ENCODE measurements around the gene HAUS7.

HAUS7 gene

DNA sequence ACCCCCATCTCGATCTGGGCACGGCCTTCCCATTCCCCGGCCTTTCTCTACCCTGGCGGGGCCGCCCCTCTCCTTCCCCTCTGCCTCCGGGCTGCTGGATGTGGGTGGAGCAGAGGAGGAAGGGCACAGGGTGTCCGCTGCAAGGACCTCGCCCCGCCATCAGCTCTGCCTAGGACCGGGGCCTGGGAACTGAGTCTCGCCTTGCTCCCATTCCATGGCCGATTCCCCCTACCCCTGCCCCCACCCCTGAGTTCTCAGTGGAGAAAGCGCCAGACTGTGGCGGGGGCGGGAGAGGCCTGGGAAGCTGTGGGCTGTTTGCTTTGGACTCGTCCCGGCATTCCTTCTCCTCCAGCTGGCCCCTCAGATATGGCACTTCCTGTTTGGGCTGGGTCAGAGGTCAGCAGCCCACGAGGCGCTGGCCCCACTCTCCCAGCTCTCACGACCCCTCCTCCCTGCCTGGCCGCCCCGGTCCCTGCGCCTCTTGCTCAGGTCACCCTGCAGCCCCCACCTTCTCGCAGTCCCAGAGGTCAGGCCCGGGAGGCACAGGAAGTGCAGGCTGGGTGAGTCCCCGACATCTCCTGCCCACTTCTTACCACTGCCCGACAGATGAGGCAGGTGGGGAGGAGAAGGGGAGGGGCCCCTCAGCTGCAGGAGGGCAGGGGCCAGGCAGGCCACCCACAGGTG is 18.0 kb upstream of the HAUS7 start:
- H3K27me3 ChIP-seq (ENCODE audit: low read depth, low read length) = no peaks in the 10 kb centered on the region
- H3K4me3 ChIP-seq (ENCODE audit: low read depth in 1 of 2, low read length in 2 of 2) = no peak overlapping the region
- H3K9me3 ChIP-seq (ENCODE audit: control insufficient read depth in 1 of 2, low read length in 2 of 2) = no peaks in the 10 kb centered on the region
- no peak overlapping the region for H3K27ac ChIP-seq (ENCODE audit: low read length)
- no peaks in the 10 kb centered on the region for H3K4me1 ChIP-seq (ENCODE audit: control insufficient read depth in 1 of 2, insufficient read depth in 2 of 2, low read length in 2 of 2)
- no peaks in the 10 kb centered on the region for H3K36me3 ChIP-seq (ENCODE audit: control insufficient read depth in 1 of 2, insufficient read depth in 2 of 2, low read length in 2 of 2)

DNA sequence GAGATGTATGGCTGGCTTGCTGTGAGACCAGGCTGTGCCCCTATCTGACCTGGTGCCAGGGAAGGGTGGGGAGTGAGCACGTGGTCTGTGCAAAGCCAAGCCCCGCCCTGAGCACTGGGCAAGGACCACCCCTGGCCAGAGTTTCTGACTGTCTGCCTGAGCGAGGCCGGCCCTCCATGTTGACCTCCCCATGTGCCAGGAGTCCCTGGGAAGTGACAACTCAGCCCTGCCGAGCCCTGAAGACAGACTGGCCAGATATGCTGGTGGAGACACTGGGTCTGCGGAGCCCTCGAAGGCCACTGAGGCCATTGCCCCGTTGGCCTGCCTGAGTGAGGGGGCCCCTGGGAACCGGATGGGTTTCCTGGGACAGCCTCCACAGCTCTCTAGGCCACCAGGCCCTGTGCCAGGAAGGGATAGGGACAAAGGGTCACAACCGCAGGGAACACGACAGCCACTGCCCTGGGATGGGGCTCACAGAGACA is 17.3 kb upstream of the HAUS7 start:
- Histone ChIP-seq H3K36me3 (ENCODE audit: control insufficient read depth in 1 of 2, insufficient read depth in 2 of 2, low read length in 2 of 2) (no peaks in the 10 kb centered on the region), H3K9me3 (ENCODE audit: control insufficient read depth in 1 of 2, low read length in 2 of 2) (no peaks in the 10 kb centered on the region), H3K27ac (ENCODE audit: low read length) (no peak overlapping the region), H3K4me3 (ENCODE audit: low read depth in 1 of 2, low read length in 2 of 2) (no peak overlapping the region), H3K27me3 (ENCODE audit: low read depth, low read length) (no peaks in the 10 kb centered on the region), H3K4me1 (ENCODE audit: control insufficient read depth in 1 of 2, insufficient read depth in 2 of 2, low read length in 2 of 2) (no peaks in the 10 kb centered on the region)

DNA sequence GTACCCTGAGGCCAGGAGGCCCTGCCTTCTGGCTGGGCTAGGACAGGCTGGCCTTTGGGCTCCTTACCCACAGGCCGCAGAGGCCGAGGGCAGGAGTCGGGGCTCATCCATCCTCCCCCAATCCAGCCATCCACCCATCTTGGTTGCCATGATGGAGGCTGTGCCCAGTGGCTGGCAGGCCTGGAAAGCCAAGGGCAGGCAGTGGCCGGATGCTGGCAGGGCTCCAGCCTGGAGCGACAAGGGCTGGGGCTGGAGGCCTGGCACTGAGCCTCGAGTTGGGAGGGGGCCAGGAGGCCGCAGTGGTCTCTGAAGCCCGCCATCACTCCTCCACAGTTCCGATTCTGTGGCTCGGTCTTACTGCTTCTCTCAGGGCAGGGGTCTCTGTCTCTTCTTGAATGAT is 15.8 kb upstream of the HAUS7 start:
- no peak overlapping the region for H3K27ac ChIP-seq (ENCODE audit: low read length)
- H3K4me3 ChIP-seq (ENCODE audit: low read depth in 1 of 2, low read length in 2 of 2) = no peak overlapping the region
- H3K4me1 ChIP-seq (ENCODE audit: control insufficient read depth in 1 of 2, insufficient read depth in 2 of 2, low read length in 2 of 2) = no peaks in the 10 kb centered on the region
- H3K27me3 ChIP-seq (ENCODE audit: low read depth, low read length) = no peaks in the 10 kb centered on the region
- H3K9me3 ChIP-seq (ENCODE audit: control insufficient read depth in 1 of 2, low read length in 2 of 2) = no peaks in the 10 kb centered on the region
- no peaks in the 10 kb centered on the region for H3K36me3 ChIP-seq (ENCODE audit: control insufficient read depth in 1 of 2, insufficient read depth in 2 of 2, low read length in 2 of 2)

DNA sequence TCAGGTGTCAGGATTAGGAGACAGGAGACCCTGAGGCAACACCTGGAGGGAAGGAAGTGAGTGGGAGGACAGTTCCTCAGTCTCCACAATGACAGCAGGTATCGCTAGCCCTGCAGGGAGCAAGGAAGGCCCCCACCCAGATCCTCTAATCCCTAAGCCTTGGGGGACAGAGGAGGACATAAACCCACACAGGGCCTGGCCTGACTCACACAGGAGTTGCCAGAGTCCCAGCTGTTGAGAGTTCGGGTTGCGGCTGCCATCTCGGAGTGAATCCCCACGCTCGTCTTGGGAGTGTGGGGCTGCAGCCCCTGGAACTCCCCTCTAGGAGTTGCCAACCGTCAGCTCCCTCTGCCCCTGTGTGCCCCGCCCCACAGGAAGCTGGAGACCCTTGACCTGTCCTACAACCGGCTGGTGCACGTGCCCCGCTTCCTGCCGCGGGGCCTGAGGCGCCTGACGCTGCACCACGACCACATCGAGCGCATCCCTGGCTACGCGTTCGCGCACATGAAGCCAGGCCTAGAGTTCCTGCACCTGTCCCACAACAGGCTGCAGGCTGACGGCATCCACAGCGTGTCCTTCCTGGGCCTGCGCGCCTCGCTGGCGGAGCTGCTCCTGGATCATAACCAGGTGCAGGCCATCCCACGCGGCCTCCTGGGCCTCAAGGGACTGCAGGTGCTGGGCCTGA is 15.2 kb upstream of the HAUS7 start:
- Histone ChIP-seq H3K36me3 (ENCODE audit: control insufficient read depth in 1 of 2, insufficient read depth in 2 of 2, low read length in 2 of 2) (no peaks in the 10 kb centered on the region), H3K27me3 (ENCODE audit: low read depth, low read length) (no peaks in the 10 kb centered on the region), H3K4me1 (ENCODE audit: control insufficient read depth in 1 of 2, insufficient read depth in 2 of 2, low read length in 2 of 2) (no peaks in the 10 kb centered on the region), H3K9me3 (ENCODE audit: control insufficient read depth in 1 of 2, low read length in 2 of 2) (no peaks in the 10 kb centered on the region), H3K4me3 (ENCODE audit: low read depth in 1 of 2, low read length in 2 of 2) (no peak overlapping the region), H3K27ac (ENCODE audit: low read length) (no peak overlapping the region)

DNA sequence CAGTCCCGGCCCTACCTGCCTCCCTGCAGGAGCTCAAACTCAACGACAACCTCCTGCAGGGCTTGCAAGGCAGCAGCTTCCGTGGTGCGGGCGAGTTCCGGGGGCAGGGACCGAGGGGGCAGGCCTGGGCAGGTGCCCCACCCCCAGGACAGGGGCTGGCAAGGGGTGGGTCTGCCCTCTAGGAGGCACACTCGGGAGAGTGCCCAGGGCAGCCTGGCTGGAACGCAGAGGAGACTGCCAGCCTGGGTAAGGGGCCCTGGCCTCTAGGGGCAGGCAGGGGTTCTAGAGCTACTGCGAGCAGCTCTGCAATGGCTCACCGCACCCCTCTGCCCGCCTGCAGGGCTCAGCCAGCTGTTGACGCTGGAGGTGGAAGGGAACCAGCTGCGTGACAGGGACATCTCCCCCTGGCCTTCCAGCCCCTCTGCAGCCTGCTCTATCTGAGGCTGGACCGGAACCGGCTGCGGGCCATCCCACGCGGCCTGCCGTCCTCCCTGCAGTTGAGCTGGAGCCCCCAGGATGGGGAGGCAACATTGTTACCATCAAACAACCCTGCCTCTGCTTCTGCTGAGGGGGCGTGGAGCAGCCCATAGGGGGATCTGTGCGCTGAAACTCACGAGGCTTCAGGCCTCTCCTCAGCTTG is 12.1 kb upstream of the HAUS7 start:
- Histone ChIP-seq H3K27me3 (ENCODE audit: low read depth, low read length) (no peaks in the 10 kb centered on the region), H3K9me3 (ENCODE audit: control insufficient read depth in 1 of 2, low read length in 2 of 2) (no peaks in the 10 kb centered on the region), H3K27ac (ENCODE audit: low read length) (no peak overlapping the region), H3K4me3 (ENCODE audit: low read depth in 1 of 2, low read length in 2 of 2) (no peak overlapping the region), H3K36me3 (ENCODE audit: control insufficient read depth in 1 of 2, insufficient read depth in 2 of 2, low read length in 2 of 2) (no peaks in the 10 kb centered on the region), H3K4me1 (ENCODE audit: control insufficient read depth in 1 of 2, insufficient read depth in 2 of 2, low read length in 2 of 2) (no peaks in the 10 kb centered on the region)

DNA sequence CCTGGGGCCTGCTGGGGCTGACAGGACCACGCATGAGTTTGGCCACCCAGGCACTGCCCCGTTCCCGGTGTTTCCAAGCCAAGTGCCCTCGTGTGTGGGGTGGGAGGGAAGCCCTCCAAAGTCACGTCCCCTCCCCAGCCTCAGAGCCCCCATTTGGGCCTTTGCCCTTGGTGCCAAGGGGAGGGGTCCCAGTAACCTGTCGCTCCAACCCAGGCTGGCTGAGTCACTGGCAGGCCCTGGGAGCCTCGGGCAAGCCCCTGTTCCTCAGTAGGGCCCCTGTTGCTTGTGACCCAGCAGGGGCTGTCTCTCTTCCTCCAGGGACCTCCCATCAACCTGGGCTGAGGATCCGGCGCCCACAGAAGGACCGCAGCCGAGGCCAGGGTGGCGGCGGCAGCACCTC is 10.7 kb upstream of the HAUS7 start:
- Histone ChIP-seq H3K27ac (ENCODE audit: low read length) (no peak overlapping the region), H3K4me1 (ENCODE audit: control insufficient read depth in 1 of 2, insufficient read depth in 2 of 2, low read length in 2 of 2) (peaks cover 0 to 3% of the 10 kb centered on the region in 2 donors), H3K9me3 (ENCODE audit: control insufficient read depth in 1 of 2, low read length in 2 of 2) (no peaks in the 10 kb centered on the region), H3K4me3 (ENCODE audit: low read depth in 1 of 2, low read length in 2 of 2) (no peak overlapping the region), H3K36me3 (ENCODE audit: control insufficient read depth in 1 of 2, insufficient read depth in 2 of 2, low read length in 2 of 2) (no peaks in the 10 kb centered on the region), H3K27me3 (ENCODE audit: low read depth, low read length) (no peaks in the 10 kb centered on the region)

DNA sequence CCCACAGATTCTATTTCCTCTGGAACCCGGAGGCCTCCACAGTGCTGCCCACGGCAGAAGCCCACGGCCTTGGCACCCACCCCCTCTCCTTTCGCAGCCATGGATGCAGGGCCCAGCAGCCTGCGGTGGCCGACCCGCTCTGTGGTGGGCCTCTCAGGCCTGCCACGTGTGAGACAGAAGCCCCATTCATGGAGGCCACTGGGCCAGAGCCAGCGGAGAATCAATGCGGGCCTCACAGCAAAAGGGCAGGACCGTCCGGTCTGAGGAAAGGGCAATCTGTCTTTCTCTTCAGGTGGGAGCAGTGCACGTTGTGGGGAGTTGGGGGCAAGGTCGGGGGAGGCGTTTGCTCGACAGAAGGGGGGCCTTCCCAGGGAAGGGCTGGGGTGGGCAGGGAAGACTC is 8.4 kb upstream of the HAUS7 start:
- H3K4me1 ChIP-seq (ENCODE audit: control insufficient read depth in 1 of 2, insufficient read depth in 2 of 2, low read length in 2 of 2) = peaks cover 0 to 7% of the 10 kb centered on the region in 2 donors
- H3K27me3 ChIP-seq (ENCODE audit: low read depth, low read length) = no peaks in the 10 kb centered on the region
- H3K4me3 ChIP-seq (ENCODE audit: low read depth in 1 of 2, low read length in 2 of 2) = no peak overlapping the region
- no peaks in the 10 kb centered on the region for H3K36me3 ChIP-seq (ENCODE audit: control insufficient read depth in 1 of 2, insufficient read depth in 2 of 2, low read length in 2 of 2)
- no peaks in the 10 kb centered on the region for H3K9me3 ChIP-seq (ENCODE audit: control insufficient read depth in 1 of 2, low read length in 2 of 2)
- no peak overlapping the region for H3K27ac ChIP-seq (ENCODE audit: low read length)

DNA sequence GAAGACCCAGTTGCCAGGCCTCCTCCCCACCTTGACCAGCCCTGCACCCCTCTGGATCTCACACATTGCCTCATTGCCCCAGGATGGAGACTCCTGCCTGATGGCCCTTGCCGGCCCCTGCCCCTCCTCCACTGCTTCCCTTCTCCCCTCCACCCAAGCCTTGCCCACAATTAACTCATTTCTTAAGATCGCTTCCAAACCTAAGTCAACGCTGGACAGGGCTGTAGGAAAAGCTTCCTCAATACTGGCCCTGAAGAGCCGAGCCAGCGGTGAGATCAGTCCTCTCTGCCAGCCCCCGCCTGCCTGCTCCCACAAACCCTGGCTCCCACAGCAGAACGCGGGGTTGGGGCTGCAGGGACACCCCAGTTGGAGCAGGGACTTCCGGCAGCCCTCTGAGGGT is 7.5 kb upstream of the HAUS7 start:
- no peaks in the 10 kb centered on the region for H3K9me3 ChIP-seq (ENCODE audit: control insufficient read depth in 1 of 2, low read length in 2 of 2)
- no peak overlapping the region for H3K4me3 ChIP-seq (ENCODE audit: low read depth in 1 of 2, low read length in 2 of 2)
- H3K27ac ChIP-seq (ENCODE audit: low read length) = no peak overlapping the region
- no peaks in the 10 kb centered on the region for H3K27me3 ChIP-seq (ENCODE audit: low read depth, low read length)
- H3K36me3 ChIP-seq (ENCODE audit: control insufficient read depth in 1 of 2, insufficient read depth in 2 of 2, low read length in 2 of 2) = no peaks in the 10 kb centered on the region
- H3K4me1 ChIP-seq (ENCODE audit: control insufficient read depth in 1 of 2, insufficient read depth in 2 of 2, low read length in 2 of 2) = peaks cover 0 to 7% of the 10 kb centered on the region in 2 donors

DNA sequence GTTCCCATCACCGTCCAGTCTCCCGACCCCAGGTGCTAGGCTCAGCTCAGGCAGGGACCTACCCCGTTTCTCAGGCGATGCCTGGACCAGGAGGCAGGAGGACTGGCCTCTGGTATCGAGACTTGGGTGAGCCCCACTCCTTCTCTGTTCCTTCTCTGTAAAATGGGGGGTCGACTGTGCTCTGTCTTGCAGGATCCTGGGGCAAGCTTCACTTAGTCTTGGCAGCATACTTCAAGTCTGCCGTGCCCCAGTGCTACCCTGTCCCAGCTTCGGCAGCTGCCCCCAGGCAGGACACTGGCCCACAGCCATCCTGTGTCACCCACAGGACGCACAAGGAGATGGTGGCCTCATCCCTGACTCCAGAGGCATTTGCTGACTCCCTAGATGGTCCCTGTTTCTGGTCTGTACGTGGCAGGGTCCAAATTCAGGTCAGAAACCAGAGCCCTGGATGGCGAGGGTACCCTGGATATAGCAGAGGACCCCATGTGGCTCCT is 7.0 kb upstream of the HAUS7 start:
- no peak overlapping the region for H3K27ac ChIP-seq (ENCODE audit: low read length)
- H3K27me3 ChIP-seq (ENCODE audit: low read depth, low read length) = no peaks in the 10 kb centered on the region
- no peaks in the 10 kb centered on the region for H3K36me3 ChIP-seq (ENCODE audit: control insufficient read depth in 1 of 2, insufficient read depth in 2 of 2, low read length in 2 of 2)

DNA sequence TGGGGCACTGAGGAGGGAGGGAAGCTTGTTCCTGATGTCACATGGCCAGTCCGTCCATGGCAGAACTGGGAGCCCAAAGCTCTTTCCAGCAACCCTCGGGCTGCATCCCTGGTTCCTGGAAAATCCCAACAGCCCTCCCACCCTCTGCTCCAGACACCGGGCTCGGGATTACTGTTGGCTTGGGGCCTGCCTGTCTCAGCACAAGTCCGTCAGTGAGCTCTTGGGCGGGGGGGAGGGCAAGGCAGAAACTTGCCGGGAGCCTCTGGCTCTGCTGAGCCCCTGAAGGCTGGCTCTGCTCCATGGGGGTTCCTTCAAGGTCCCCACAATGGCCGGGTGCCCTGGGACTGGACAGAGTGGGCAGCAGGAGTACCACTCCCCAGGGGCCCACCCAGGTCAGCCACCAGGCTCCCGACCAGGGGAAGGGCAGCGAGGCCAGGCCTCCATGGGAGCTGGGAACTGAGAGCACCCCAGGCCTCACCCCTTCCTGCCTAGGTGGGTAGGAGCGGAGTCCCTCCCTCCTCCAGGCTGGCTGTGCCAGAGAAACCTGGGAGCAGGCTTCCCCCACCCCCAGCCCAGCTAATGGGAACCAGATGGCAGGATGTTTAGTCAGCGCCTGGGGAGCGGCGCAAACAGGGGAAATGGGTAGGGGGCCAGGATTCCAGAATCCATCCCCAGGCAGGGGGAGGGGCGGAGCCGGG is 6.4 kb upstream of the HAUS7 start:
- no peak overlapping the region for H3K27ac ChIP-seq (ENCODE audit: low read length)
- no peaks in the 10 kb centered on the region for H3K36me3 ChIP-seq (ENCODE audit: control insufficient read depth in 1 of 2, insufficient read depth in 2 of 2, low read length in 2 of 2)
- H3K4me1 ChIP-seq (ENCODE audit: control insufficient read depth in 1 of 2, insufficient read depth in 2 of 2, low read length in 2 of 2) = peaks cover 0 to 7% of the 10 kb centered on the region in 2 donors
- no peak overlapping the region for H3K4me3 ChIP-seq (ENCODE audit: low read depth in 1 of 2, low read length in 2 of 2)
- H3K27me3 ChIP-seq (ENCODE audit: low read depth, low read length) = no peaks in the 10 kb centered on the region
- no peaks in the 10 kb centered on the region for H3K9me3 ChIP-seq (ENCODE audit: control insufficient read depth in 1 of 2, low read length in 2 of 2)

More for the DNA sequence above, 7.0 kb upstream of the HAUS7 start:
- Histone ChIP-seq H3K4me1 (ENCODE audit: control insufficient read depth in 1 of 2, insufficient read depth in 2 of 2, low read length in 2 of 2) (peaks cover 0 to 7% of the 10 kb centered on the region in 2 donors), H3K9me3 (ENCODE audit: control insufficient read depth in 1 of 2, low read length in 2 of 2) (no peaks in the 10 kb centered on the region), H3K4me3 (ENCODE audit: low read depth in 1 of 2, low read length in 2 of 2) (no peak overlapping the region)

DNA sequence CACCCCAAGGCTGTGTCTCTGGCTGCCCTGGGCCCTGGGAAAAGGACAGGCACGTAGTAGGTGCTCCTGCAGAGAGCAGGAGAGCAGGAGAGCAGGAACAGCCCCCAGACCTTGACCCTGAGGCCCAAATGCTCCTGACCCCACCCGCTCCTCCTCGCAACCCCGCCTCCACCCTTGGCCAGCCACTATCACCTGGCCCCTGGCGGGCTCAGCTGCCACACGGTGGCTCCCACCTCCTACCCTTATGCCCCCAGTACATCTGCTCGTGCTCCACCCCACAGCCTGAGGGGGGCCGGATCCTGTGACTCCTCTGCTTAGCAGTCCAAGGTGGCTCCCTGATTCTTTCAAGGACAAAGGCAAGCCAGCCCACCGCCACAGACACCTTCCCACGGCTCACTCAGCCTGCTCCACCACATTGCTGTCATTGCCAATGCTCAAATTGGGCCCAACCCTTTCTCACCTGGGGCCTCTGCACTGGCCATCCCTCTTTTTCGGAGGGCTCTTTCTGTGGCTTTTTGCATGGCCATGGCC is 5.4 kb upstream of the HAUS7 start:
- no peaks in the 10 kb centered on the region for H3K27me3 ChIP-seq (ENCODE audit: low read depth, low read length)
- no peaks in the 10 kb centered on the region for H3K9me3 ChIP-seq (ENCODE audit: control insufficient read depth in 1 of 2, low read length in 2 of 2)
- no peaks in the 10 kb centered on the region for H3K36me3 ChIP-seq (ENCODE audit: control insufficient read depth in 1 of 2, insufficient read depth in 2 of 2, low read length in 2 of 2)
- no peak overlapping the region for H3K4me3 ChIP-seq (ENCODE audit: low read depth in 1 of 2, low read length in 2 of 2)
- H3K27ac ChIP-seq (ENCODE audit: low read length) = no peak overlapping the region
- H3K4me1 ChIP-seq (ENCODE audit: control insufficient read depth in 1 of 2, insufficient read depth in 2 of 2, low read length in 2 of 2) = peaks cover 0 to 7% of the 10 kb centered on the region in 2 donors

All from muscle layer of duodenum (tissue), 2 donors.